AG09309 (cell line): ENCODE data around the gene RBBP8NL.

Source experiments
- DNase-seq: peaks from one replicate; pipeline ENCODE4 v3.0.0-alpha.2; 2010; ENCODE audit warnings: low read depth
- H3K4me3 ChIP-seq: 2 replicates; pipeline ENCODE4 v1.5.1; 2011; ENCODE audit warnings: mild to moderate bottlenecking, low read depth, low read length, moderate library complexity; ENCODE audit not compliant: control insufficient read depth
- TF ChIP-seq, protein P1 (sequence below): IDR thresholded peaks from 2 replicates; pipeline ENCODE4 v1.5.1; 2011; ENCODE audit warnings: mild to moderate bottlenecking, low read depth, low read length, inconsistent platforms; ENCODE audit not compliant: insufficient read depth, control insufficient read depth; ENCODE audit errors: missing control alignments

RBBP8NL gene

DNA sequence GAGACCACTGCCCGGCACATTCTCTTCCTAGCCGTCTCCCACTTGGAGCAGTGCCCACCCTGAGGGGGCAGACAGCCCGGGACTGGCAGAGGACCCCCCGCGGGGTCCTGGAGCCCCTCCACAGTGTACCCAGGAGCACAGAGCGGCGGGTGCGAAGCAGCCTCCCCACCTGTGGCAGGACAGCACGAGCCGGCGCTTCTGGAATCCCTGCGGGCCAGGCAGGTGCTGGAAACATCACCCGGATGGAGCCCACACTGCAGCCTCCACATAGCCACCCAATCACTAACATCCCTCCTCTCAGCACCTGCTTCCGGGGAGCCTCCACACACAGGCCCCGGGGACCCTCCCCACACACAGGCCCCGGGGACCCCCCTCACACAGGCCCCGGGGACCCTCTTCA, 29.8 kb upstream of the RBBP8NL start:
- no peak overlapping the region for H3K4me3 ChIP-seq
- no peak for DNase-seq
- TF ChIP-seq, protein P1, sequence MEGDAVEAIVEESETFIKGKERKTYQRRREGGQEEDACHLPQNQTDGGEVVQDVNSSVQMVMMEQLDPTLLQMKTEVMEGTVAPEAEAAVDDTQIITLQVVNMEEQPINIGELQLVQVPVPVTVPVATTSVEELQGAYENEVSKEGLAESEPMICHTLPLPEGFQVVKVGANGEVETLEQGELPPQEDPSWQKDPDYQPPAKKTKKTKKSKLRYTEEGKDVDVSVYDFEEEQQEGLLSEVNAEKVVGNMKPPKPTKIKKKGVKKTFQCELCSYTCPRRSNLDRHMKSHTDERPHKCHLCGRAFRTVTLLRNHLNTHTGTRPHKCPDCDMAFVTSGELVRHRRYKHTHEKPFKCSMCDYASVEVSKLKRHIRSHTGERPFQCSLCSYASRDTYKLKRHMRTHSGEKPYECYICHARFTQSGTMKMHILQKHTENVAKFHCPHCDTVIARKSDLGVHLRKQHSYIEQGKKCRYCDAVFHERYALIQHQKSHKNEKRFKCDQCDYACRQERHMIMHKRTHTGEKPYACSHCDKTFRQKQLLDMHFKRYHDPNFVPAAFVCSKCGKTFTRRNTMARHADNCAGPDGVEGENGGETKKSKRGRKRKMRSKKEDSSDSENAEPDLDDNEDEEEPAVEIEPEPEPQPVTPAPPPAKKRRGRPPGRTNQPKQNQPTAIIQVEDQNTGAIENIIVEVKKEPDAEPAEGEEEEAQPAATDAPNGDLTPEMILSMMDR = no peak

DNA sequence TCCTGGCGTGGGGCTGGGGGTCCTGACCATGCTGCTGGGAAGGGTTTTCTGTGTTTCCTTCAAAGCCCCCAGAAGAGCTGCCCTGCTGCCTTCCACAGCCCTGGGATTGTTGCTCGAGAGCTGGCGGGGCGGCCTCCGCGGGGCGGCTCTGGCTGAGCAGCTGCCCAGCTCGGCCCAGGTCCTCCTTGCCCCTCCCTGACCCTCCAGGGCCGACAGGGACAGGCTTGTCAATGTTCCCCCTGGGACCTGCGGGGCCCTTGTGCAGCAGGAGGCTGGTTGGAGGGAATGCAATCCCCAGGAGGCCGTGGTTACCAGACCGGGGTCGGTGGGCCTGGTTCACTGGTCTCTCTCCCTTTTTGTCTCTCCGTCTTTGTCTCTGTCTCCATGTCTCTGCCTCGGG, 28.6 kb upstream of the RBBP8NL start:
- TF ChIP-seq, protein P1 = no peak
- H3K4me3 ChIP-seq = no peak overlapping the region
- DNase-seq = no peak

DNA sequence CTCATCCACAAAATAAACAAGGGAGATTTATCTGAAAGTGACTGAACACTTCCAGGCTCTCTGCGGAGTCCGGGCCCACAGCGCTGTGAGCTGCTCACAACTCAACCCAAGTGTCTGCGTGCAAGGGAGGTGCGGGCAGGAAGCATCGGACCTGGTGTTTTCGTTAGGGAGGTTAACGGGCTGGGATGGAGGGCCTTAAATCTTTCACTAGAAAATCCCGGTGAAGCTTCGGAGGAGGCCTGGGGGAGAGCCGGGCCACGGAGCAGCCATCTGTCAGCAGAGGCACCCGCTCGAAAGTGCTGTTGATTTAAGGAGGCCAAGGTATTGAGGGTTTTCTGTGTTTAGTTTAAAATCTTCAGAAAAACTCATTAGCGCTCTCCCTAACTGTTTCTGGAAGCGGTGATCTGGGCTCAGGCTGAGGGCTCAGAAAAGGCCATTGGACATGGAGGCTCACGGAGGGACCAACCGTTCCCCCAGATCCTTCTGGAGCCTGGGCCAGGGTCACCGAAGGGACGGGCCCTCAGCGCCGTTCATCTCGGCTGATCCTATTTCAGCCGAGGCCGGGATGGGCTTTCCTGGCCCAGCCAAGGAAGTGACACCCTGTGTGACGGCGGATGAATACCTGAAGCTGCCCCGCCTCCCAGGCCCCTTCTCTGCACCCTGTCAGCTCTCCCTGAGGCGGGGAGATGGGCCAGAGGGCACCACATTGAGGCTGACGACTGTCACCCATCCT, 27.7 kb upstream of the RBBP8NL start:
- DNase-seq = no peak
- TF ChIP-seq, protein P1 = no peak

DNA sequence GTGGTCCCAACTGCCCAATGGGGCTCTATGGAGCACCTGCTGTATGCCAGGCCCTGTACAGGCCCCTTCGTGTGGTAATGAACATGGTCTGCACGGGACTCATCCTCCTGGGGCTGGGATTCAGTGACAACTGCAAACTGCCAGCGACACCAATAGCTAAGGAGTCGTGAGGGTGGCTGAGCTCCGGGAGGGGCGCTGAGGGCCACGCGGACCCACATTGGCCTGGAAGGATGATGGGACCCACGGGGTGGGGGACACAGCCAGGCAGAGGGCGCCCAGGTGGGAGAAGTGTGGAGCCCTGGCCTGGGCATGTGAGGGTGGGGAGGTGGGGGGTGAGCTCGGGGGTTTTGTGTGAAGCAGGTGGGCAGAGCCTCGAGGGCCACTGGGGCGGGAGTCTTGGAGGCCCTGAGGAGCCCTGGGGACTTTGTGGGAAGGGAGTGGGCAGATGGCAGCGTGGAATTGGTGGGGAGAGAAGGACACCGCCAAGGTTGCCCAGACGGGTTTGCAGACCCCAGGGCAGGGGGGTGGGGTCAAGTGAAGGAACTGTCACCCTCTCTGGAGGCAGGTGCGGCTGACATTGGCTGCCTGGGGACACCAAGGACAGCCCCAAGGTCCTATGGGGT, 26.0 kb upstream of the RBBP8NL start:
- TF ChIP-seq, protein P1 = no peak

More for the DNA sequence above, 27.7 kb upstream of the RBBP8NL start:
- H3K4me3 ChIP-seq = no peak overlapping the region

DNA sequence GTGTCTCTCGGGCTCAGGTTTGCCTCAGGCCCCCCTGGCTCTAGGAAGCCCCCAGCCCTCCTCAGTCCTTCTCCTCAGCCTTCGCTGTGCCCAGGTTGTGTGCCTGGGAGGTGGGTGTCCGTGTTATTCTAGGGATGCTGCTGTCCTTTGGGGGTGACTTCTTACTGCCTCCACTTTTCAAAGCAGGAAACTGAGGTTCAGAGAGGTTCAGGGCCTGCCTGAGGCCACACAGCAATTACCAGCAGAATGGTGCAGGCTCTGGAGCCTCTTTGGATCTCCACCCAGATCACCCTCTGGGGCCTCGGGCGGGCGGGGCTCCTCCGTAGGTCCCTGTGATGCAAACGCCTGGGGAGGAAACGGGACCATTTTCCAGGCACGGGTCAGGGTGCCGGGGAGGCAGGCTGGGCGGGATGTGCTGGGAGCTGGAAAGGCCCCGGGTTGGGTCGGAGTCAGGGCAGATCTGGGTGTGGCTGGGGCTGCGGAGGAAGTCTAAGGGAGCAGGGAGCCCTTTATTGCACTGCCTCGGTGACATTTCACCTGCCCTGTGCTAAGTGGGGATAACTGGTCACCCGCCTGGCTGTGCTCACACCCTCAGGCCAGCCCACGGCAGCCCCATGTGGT, 25.2 kb upstream of the RBBP8NL start:
- TF ChIP-seq, protein P1 = no peak
- no peak overlapping the region for H3K4me3 ChIP-seq
- no peak for DNase-seq

More for the DNA sequence above, 26.0 kb upstream of the RBBP8NL start:
- DNase-seq = no peak
- no peak overlapping the region for H3K4me3 ChIP-seq

DNA sequence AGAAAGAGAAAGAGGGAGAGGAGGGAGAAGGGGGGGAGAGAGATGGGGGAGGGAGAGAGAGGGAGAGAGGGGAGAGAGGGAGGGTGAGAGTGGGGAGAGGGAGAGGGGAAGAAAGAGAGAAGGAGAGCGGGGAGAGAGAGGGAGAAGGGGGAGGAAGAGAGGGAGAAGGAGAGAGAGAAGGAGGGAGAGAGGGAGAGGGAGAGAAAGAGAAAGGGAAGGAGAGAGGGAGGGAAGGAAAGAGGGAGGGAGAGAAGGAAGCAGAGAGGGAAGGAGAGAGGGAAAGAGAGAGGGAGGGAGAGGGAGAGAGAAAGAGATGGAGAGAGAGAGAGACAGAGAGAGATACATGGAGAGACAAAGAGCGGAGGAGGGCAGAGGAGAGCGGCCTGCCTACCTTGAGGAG, 24.6 kb upstream of the RBBP8NL start:
- H3K4me3 ChIP-seq = no peak overlapping the region
- TF ChIP-seq, protein P1 = no peak
- DNase-seq = no peak
